ENCODE results near the gene CYRIA.

Gene CYRIA

GRCh38 chr2:16665748-16666448 lies at the start of gene CYRIA:
TSS of gene CYRIA (minus strand) at chr2:16665834. CDS start at chr2:16588119, 77,715 bp downstream.
- no peak for DNase-seq (ENCODE audit: low read depth)

GRCh38 chr2:16713011-16713423 lies 47.4 kb upstream of the CYRIA start:
- no peak for DNase-seq (ENCODE audit: low read depth)

DNA sequence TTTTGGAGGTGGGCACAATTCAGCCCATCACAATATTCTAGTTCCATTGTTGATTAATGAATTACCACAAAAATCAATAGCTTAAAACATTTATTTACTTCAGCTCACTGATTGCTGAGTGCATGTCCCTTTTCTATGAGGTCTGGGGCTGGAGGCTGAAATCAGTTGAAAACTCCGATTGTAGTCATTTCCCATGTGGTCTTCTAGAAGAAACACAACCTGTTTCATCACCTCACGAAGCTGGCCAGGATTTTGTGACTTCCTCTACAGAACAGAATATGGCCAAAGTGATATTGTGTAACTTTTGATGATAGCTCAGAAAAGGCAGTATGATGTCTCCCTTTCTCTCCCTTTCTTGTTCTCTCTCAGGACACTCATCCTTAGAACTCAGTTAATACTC lies 44.1 kb upstream of the CYRIA start:
- DNase-seq (ENCODE audit: low read depth) = no peak

DNA sequence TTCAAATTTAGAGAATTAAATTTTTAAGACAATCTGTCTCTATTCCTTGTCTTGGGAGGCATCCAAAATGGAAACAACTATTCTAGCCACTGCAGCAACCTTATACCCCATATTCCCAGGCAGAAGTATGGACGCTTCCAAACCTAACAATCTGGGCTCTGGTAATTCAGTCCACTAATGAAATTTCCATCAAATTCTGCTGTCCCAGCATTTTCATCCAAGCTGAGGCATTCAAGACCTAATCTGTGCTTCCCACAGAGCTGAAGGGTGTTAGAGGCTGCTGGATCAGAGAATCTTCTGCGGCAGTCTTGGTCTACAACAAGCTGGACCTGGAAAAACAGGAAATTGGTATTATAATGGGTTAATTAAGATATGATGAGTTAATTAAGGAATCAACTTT lies 42.5 kb upstream of the CYRIA start:
- no peak for DNase-seq (ENCODE audit: low read depth)

GRCh38 chr2:16707014-16707623 lies 41.5 kb upstream of the CYRIA start:
- DNase-seq (ENCODE audit: low read depth) = no peak

GRCh38 chr2:16700551-16701259 lies 35.1 kb upstream of the CYRIA start:
- DNase-seq (ENCODE audit: low read depth) = no peak

- DNase-seq (ENCODE audit: low read depth) = no peak
Measured at GRCh38 chr2:16693854-16694253, 28.2 kb upstream of the CYRIA start.

DNA sequence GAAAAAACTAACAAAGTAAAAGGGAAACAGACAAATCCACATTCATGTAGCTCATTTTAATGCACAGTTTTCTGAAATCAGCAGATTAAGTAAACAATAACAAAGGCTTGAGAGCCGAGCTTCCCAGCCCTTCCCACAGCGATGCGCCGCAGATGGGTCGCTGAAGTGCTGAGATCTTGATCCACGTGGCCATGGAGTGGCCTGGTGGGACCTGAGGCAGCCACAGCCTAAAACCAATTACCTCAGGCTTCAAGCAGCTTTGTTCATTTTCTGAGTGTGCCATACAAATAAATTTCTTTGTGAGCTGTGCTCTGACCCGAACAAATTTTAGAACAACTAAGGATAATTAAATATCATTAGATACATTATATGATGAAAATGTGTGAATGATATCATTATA lies 25.6 kb upstream of the CYRIA start:
- DNase-seq (ENCODE audit: low read depth) = no peak

DNA sequence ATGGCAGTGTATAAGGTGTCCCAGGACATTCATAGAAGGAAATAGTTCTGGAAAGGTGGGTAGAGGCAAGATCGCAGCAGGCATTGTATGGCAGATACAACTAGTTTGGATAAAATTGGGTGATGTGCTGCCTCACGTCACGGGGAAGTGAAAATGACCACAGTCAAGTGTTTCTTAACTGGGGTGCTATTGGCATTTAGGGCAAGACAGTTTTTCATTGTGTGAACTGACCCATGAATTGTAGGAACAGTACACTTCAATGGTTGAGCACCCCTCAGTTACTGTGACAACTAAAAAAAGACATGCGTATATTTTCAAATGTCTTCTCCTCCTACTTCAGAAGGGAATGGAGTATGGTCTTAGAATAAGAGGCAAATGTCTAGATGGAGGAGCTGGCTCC lies 22.3 kb upstream of the CYRIA start:
- no peak for DNase-seq (ENCODE audit: low read depth)

DNA sequence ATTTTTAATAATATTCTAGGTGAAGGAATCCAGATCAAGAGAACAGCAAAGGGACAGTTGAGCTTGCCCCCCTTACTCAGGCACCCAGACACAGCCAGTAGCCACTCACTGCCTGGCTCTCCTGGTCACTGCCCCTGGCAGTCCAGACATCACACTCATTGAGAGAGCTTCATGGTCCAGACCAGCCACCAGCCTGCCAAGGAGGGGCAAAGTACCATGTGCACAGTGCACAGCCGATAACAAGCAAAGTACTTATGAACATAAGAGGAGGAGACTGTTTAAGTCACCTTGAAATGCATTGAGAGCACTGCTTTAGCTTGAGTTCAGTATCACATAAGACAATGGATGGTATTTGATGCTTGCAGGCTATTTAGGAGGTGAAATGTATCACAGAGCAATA lies 21.6 kb upstream of the CYRIA start:
- no peak for DNase-seq (ENCODE audit: low read depth)

DNA sequence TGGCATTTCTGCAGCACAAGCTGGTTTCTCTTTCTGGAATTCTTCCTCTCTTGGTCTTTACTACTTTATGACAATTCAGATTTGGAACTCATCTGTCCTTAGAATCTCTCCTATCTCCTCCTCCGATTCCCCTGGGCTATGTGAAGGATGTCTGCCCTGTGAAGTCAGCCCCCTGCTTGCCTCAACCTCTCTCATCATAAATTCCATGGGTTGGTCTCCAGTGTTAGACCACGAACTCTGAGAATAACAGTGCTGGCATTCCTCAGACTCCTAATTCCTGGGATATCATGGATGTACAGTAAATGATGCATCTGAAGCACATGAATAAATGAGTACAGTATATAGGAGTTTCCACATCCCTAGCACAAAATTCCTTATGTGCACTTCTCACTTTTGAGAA lies 21.0 kb upstream of the CYRIA start:
- no peak for DNase-seq (ENCODE audit: low read depth)

- DNase-seq (ENCODE audit: low read depth) = no peak
Measured at GRCh38 chr2:16685340-16685715, 19.7 kb upstream of the CYRIA start.

GRCh38 chr2:16684676-16685339 lies 19.2 kb upstream of the CYRIA start:
- no peak for DNase-seq (ENCODE audit: low read depth)

- DNase-seq (ENCODE audit: low read depth) = no peak
Measured at GRCh38 chr2:16683576-16683975, 17.9 kb upstream of the CYRIA start.

DNA sequence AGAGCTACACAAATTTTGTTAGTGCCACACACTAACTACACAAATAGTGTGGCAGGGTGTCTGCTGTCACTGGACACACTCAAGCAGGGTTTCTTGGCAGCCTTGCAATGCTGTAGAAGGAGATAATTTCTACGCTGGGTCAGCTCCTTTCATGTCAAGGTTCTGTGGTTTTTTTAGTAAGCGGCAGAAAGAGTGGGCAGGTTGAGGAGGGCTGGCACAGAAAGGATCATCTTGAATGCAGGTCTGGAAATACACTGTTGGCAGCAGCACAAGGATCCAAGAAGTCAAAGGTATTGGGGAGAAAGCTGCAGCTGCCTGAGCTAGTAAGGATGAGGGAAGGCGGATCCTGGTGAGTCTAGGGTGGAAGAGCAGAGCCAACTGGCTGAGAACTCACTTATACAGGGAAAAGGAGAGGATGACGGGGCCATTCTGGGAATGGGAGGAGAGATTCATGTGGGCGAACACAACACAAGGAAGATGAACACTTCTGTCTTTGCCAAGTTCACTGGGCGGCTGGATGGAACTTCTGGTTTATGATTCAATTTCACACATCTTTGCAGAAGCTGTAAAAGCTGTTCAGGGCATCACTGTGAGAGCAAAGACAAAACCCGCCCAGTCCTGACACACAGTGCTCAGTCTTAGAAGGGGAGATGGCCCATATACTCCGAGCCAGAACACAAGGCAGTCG lies 16.9 kb upstream of the CYRIA start:
- DNase-seq (ENCODE audit: low read depth) = no peak

DNA sequence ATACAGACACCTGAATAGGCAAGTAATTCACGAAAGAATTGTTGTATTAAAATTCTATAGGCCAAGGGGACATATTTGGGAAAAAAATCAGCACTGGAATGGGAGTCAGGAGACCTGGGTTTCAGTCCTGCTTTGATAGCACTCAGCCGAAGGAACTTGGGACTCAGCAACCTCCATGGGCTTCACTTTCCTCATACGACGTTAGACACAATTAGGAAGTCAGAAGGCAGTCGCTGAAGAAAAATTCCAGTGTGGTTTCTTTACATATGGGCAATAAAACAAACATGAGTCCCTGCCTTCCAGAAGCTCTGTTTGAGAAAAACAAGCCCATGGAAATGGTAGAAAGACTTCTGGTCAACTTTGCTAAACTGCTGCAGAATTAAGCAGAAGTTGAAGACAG lies 15.1 kb upstream of the CYRIA start:
- no peak for DNase-seq (ENCODE audit: low read depth)

DNA sequence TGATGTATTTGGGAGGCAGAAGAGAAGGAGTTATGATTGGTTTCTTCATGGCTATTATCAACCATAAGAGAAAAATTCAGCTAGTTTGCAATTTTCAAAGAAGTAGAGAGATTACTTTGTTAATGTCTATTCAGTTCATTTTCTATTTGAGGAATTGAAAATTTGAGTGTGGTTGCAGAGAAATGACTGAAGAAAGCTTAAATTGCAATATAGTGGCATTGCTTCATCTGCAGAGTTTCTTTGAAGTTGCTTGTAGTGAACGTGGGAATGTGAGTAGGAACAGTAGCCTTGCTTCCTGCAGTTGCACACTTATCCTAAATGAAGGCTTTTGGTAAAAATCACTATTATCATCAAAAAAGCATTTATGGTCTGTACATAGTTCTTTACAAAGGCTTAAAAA lies 14.7 kb upstream of the CYRIA start:
- DNase-seq (ENCODE audit: low read depth) = no peak

DNA sequence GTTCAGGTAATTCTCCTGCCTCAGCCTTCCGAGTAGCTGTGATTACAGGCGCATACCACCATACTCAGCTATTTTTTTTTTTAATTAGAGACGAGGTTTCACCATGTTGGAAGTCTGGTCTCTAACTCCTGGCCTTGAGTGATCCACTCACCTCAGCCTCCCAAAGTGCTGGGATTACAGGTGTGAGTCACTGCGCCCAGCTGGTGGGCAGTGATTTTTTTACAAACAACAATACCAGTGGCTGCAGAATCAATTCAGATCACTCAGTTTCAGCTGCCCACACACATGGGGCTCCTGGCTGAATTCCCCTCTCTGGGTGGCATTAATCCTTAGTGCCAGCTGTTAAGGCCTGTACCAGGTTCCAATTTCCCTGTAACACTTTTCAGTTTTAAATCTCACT lies 13.3 kb upstream of the CYRIA start:
- no peak for DNase-seq (ENCODE audit: low read depth)

DNA sequence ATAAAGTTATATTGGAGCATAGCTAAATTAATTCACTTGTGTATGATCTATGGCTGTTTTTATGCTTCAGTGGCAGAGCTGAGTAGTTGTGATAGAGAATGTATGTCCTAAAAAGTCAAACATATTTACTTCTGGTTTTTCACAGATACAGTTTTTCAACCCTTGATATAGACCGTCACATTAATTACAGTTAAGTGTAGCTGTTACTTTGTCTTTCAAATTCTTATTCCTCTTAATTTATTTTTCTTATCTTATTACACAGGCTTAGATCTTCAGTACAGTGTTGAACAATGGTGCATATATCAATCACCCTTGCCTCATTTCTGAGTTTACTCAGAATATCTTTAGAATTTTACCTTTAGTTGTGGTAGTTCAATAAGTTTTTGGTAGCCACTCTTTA lies 12.2 kb upstream of the CYRIA start:
- DNase-seq (ENCODE audit: low read depth) = no peak

- no peak for DNase-seq (ENCODE audit: low read depth)
Measured at GRCh38 chr2:16675781-16676180, 10.1 kb upstream of the CYRIA start.

DNA sequence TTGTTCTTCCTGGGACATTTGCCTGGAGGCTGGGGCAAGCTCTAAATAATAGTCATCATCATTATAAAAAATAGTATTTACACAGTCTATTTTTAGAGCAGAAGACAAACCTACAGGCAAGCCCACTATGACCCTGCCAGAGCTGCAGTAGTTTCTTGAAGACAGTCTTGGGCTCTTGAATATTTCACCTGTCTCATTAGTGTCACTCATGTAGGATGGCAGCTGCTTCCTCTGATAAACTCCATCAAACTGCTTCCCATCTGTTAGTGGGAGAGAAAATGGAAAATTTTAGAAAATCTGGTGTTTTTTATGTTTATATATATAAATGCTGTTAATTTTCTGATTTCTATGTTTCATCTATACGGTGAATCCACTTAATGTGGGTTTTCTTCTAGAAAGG lies 8.5 kb upstream of the CYRIA start:
- DNase-seq (ENCODE audit: low read depth) = no peak

- DNase-seq (ENCODE audit: low read depth) = no peak
Measured at GRCh38 chr2:16671760-16672159, 6.1 kb upstream of the CYRIA start.

All from amniotic epithelial cell (primary cell).